IMR-90 (cell line): Measurements from ENCODE around the gene KLHL3. TPM values are rescaled to one million over a fixed set of nuclear protein-coding genes. Genes with fewer than 3 reads are reported as not detected.

Source experiments
- ATAC-seq: fragments of 200-7000 bp; cut with Tn5 transposase; 2 replicates; pipeline ENCODE4 v1.9.1; 2020; ENCODE audit warnings: low read depth, mild to moderate bottlenecking, moderate library complexity
- BruUV-seq: library from RNA; stranded (reverse); fragments of 400-500 nt; replicated peaks from 2 replicates; lab custom pipeline; 2021; lab: Mats Ljungman, UMichigan
- CTCF ChIA-PET: fragments of 300-600 bp; formaldehyde crosslinking; extraction: SDS; loops from one replicate; lab custom pipeline; 2021; ENCODE audit warnings: antibody characterized with exemption; lab: Yijun Ruan, JAX
- POLR2A ChIA-PET: fragments of 300-600 bp; sonication (Branson Sonifier 250); formaldehyde crosslinking; loops from one replicate; lab custom pipeline; 2022; ENCODE audit warnings: antibody characterized with exemption; ENCODE audit not compliant: unreplicated experiment; lab: Charles Lee
- DNase-seq: peaks from one replicate; pipeline ENCODE4 v3.0.0; 2013
- H2AFZ ChIP-seq: replicated peaks from 2 replicates; pipeline ENCODE3; 2013; ENCODE audit warnings: low read length, mild to moderate bottlenecking; ENCODE audit not compliant: poor library complexity
- H2AK5ac ChIP-seq: 2 replicates; pipeline ENCODE4 v1.6.1; 2013; ENCODE audit warnings: low read depth, low read length, inconsistent platforms
- H2AK9ac ChIP-seq: replicated peaks from 2 replicates; pipeline ENCODE3; 2013; ENCODE audit warnings: mild to moderate bottlenecking, low read depth, low read length, moderate library complexity; ENCODE audit not compliant: poor library complexity
- H2BK120ac ChIP-seq: 2 replicates; pipeline ENCODE4 v1.6.1; 2013; ENCODE audit warnings: low read depth, low read length, inconsistent platforms
- H2BK15ac ChIP-seq: 3 replicates; pipeline ENCODE4 v1.6.1; 2013; ENCODE audit warnings: low read depth, low read length, inconsistent platforms
- H2BK20ac ChIP-seq: 2 replicates; pipeline ENCODE4 v1.6.1; 2013; ENCODE audit warnings: low read depth, mild to moderate bottlenecking, inconsistent platforms, low read length, moderate library complexity
- H2BK5ac ChIP-seq: 2 replicates; pipeline ENCODE4 v1.6.1; 2013; ENCODE audit warnings: mild to moderate bottlenecking, low read depth, low read length, inconsistent platforms; ENCODE audit not compliant: poor library complexity, severe bottlenecking
- H3K14ac ChIP-seq: replicated peaks from 2 replicates; pipeline ENCODE4 v1.6.1; 2013; ENCODE audit warnings: low read depth, low read length, inconsistent platforms
- H3K18ac ChIP-seq: 2 replicates; pipeline ENCODE4 v1.6.1; 2013; ENCODE audit warnings: low read depth, low read length, control low read depth
- H3K23ac ChIP-seq: 2 replicates; pipeline ENCODE4 v1.6.1; 2013; ENCODE audit warnings: low read depth, low read length, inconsistent platforms
- H3K27ac ChIP-seq: 2 replicates; pipeline ENCODE4 v1.5.1; 2013; ENCODE audit warnings: mild to moderate bottlenecking, control low read depth, low read length; ENCODE audit not compliant: insufficient read depth
- H3K27me3 ChIP-seq: 2 replicates; pipeline ENCODE4 v1.6.1; 2013; ENCODE audit warnings: low read length; ENCODE audit not compliant: control insufficient read depth, insufficient read depth
- H3K36me3 ChIP-seq: 2 replicates; pipeline ENCODE4 v1.6.1; 2013; ENCODE audit warnings: low read length, mixed read lengths; ENCODE audit not compliant: control insufficient read depth, insufficient read depth
- H3K4ac ChIP-seq: 2 replicates; pipeline ENCODE4 v1.6.1; 2013; ENCODE audit warnings: low read depth, low read length, inconsistent platforms
- H3K4me1 ChIP-seq: 2 replicates; pipeline ENCODE4 v1.6.1; 2013; ENCODE audit warnings: low read length, mixed read lengths; ENCODE audit not compliant: control insufficient read depth, insufficient read depth
- H3K4me2 ChIP-seq: 2 replicates; pipeline ENCODE4 v1.6.1; 2013; ENCODE audit warnings: low read depth, mild to moderate bottlenecking, control low read depth, low read length, moderate library complexity
- H3K4me3 ChIP-seq: 2 replicates; pipeline ENCODE4 v1.5.1; 2013; ENCODE audit warnings: low read depth, mild to moderate bottlenecking, control low read depth, low read length, moderate library complexity; ENCODE audit not compliant: insufficient read depth
- H3K56ac ChIP-seq: 2 replicates; pipeline ENCODE4 v1.6.1; 2013; ENCODE audit warnings: low read length, inconsistent platforms; ENCODE audit not compliant: insufficient read depth; ENCODE audit errors: extremely low read depth
- H3K79me1 ChIP-seq, 2 experiments: 2 replicates each; pipeline ENCODE4 v1.6.1; 2013; ENCODE audit warnings: low read length in 2 of 2, inconsistent platforms in 1 of 2, low read depth in 1 of 2
- H3K9ac ChIP-seq: 2 replicates; pipeline ENCODE4 v1.6.1; 2013; ENCODE audit warnings: low read depth, low read length, control low read depth
- H3K9me1 ChIP-seq: 2 replicates; pipeline ENCODE4 v1.6.1; 2013; ENCODE audit warnings: low read length, inconsistent platforms; ENCODE audit not compliant: insufficient read depth
- H3K9me3 ChIP-seq: 2 replicates; pipeline ENCODE4 v1.6.1; 2013; ENCODE audit warnings: low read length; ENCODE audit not compliant: control insufficient read depth, insufficient read depth
- H4K20me1 ChIP-seq: 2 replicates; pipeline ENCODE4 v1.6.1; 2013; ENCODE audit warnings: low read length, inconsistent platforms; ENCODE audit not compliant: insufficient read depth
- H4K5ac ChIP-seq: 2 replicates; pipeline ENCODE4 v1.6.1; 2013; ENCODE audit warnings: mild to moderate bottlenecking, low read depth, low read length, control low read depth
- H4K8ac ChIP-seq, 2 experiments: 2 replicates each; pipeline ENCODE4 v1.6.1; 2013; ENCODE audit warnings: low read depth in 2 of 2, low read length in 2 of 2, control low read depth in 1 of 2, inconsistent platforms in 1 of 2
- H4K91ac ChIP-seq: 2 replicates; pipeline ENCODE4 v1.6.1; 2013; ENCODE audit warnings: low read depth, low read length, inconsistent platforms; ENCODE audit not compliant: insufficient read depth
- BHLHE40 ChIP-seq: fragments of 150-350 bp; IDR thresholded peaks from 2 replicates; pipeline ENCODE4 v1.6.1; 2016; ENCODE audit warnings: mild to moderate bottlenecking, low read depth, low read length
- CHD1 ChIP-seq: IDR thresholded peaks from 2 replicates; pipeline ENCODE4 v1.6.1; 2012; ENCODE audit warnings: low read depth, low read length, improper control_type of control experiment
- CTCF ChIP-seq: conservative IDR thresholded peaks from 2 replicates; pipeline ENCODE4 v1.5.1; 2012; ENCODE audit warnings: mild to moderate bottlenecking, low read depth, low read length, improper control_type of control experiment
- ELK1 ChIP-seq: fragments of 150-350 bp; IDR thresholded peaks from 2 replicates; pipeline ENCODE4 v1.6.1; 2016; ENCODE audit warnings: low read depth, mild to moderate bottlenecking, low read length, moderate library complexity, borderline replicate concordance
- FOS ChIP-seq: fragments of 150-350 bp; IDR thresholded peaks from 2 replicates; pipeline ENCODE4 v1.6.1; 2016; ENCODE audit warnings: low read depth, low read length
- MAFK ChIP-seq: IDR thresholded peaks from 2 replicates; pipeline ENCODE4 v1.6.1; 2012; ENCODE audit warnings: low read depth, low read length, improper control_type of control experiment
- MAZ ChIP-seq: IDR thresholded peaks from 2 replicates; pipeline ENCODE4 v1.6.1; 2012; ENCODE audit warnings: low read depth, mild to moderate bottlenecking, low read length, improper control_type of control experiment, moderate library complexity, borderline replicate concordance
- NFE2L2 ChIP-seq: fragments of 150-350 bp; IDR thresholded peaks from 2 replicates; pipeline ENCODE4 v1.6.1; 2016; ENCODE audit warnings: low read depth, mild to moderate bottlenecking, low read length
- POLR2A ChIP-seq: IDR thresholded peaks from 2 replicates; pipeline ENCODE4 v1.6.1; 2012; ENCODE audit warnings: mild to moderate bottlenecking, low read depth, low read length
- RAD21 ChIP-seq: IDR thresholded peaks from 2 replicates; pipeline ENCODE4 v1.6.1; 2012; ENCODE audit warnings: low read length, improper control_type of control experiment
- RCOR1 ChIP-seq: IDR thresholded peaks from 2 replicates; pipeline ENCODE4 v1.6.1; 2012; ENCODE audit warnings: mild to moderate bottlenecking, low read length, improper control_type of control experiment; ENCODE audit not compliant: insufficient replicate concordance
- RFX5 ChIP-seq: IDR thresholded peaks from 2 replicates; pipeline ENCODE4 v1.8.0; 2012; ENCODE audit warnings: low read depth, mild to moderate bottlenecking, low read length, moderate library complexity
- SMC3 ChIP-seq: fragments of 150-350 bp; IDR thresholded peaks from 2 replicates; pipeline ENCODE4 v1.6.1; 2016; ENCODE audit warnings: low read depth, mild to moderate bottlenecking, antibody characterized with exemption, low read length, moderate library complexity
- USF2 ChIP-seq: fragments of 150-350 bp; IDR thresholded peaks from 2 replicates; pipeline ENCODE4 v1.6.1; 2017; ENCODE audit warnings: mild to moderate bottlenecking, antibody characterized with exemption, low read length, low read depth
- WGBS, 2 experiments: methylation state at CpG; one replicate each; pipeline versions ENCODE4 v1.1.5 to v1.1.7; 2013; ENCODE audit warnings: missing lambda C conversion rate in 2 of 2; ENCODE audit not compliant: insufficient read length in 1 of 2; ENCODE audit errors: extremely low coverage in 2 of 2; 5-methylcytosine and 5-hydroxymethylcytosine counted together
- dilution Hi-C: fragments of 300-500 bp; cut with HindIII; formaldehyde crosslinking; loops from one replicate; pipeline ENCODE4 v1.14.3; 2018; ENCODE audit warnings: low sequenced_read_pairs; ENCODE audit not compliant: unreplicated experiment
- in situ Hi-C: fragments of 300-500 bp; cut with MboI; formaldehyde crosslinking; loops from 3 replicates; pipeline ENCODE4 v1.14.3; 2019; ENCODE audit warnings: low sequenced_read_pairs, inconsistent platforms, mixed read lengths
- intact Hi-C: fragments of 100-400 bp; cut with micrococcal nuclease; formaldehyde crosslinking; loops from 2 replicates; pipeline ENCODE4 v1.10.0; 2022
- polyA plus RNA-seq, 3 experiments: library from polyadenylated mRNA; depleted of rRNA; stranded (reverse); fragments of >200 nt; gene quantifications; 2 replicates each; pipeline ENCODE4 v1.2.3, GENCODE V29; 2012; ENCODE audit warnings: low replicate concordance in 1 of 3
- total RNA-seq: library from RNA; depleted of rRNA; stranded (reverse); fragments of >200 nt; gene quantifications from 2 replicates; pipeline ENCODE4 v1.2.3, GENCODE V29; 2012

KLHL3 gene
- total and polyA plus RNA-seq, 2 of the 4 experiments (the other 2 are of a cell fraction) = 2.3 to 4.1 TPM

- peak; percentile 11 for DNase-seq
- Histone ChIP-seq H3K4ac (no peak overlapping the region), H3K23ac (no peak overlapping the region), H2BK20ac (no peak overlapping the region), H2AK9ac (no peak overlapping the region), H4K20me1 (no peaks in the 10 kb centered on the region), H3K79me1 (no peaks in the 10 kb centered on the region), H4K5ac (no peak overlapping the region), H3K9ac (no peak overlapping the region), H3K27ac (no peak overlapping the region), H2BK5ac (no peak overlapping the region), H4K8ac (no peak overlapping the region), H2BK120ac (no peak overlapping the region), H3K4me1 (no peaks in the 10 kb centered on the region), H3K56ac (no peak overlapping the region), H3K36me3 (no peaks in the 10 kb centered on the region), H3K4me3 (no peak overlapping the region), H3K27me3 (no peaks in the 10 kb centered on the region), H3K4me2 (no peak overlapping the region), H3K14ac (no peak overlapping the region), H2AFZ (no peak overlapping the region), H3K9me1 (no peaks in the 10 kb centered on the region; the same call in 1 of the 2 replicates), H4K91ac (no peak overlapping the region), H2BK15ac (no peak overlapping the region), H3K9me3 (no peaks in the 10 kb centered on the region), H2AK5ac (no peak overlapping the region), H3K18ac (no peak overlapping the region)
- TF ChIP-seq RAD21 = no peak
- no peak for TF ChIP-seq BHLHE40
- TF ChIP-seq MAZ = no peak
- no peak for TF ChIP-seq ELK1
- no peak for TF ChIP-seq CTCF
- no peak for TF ChIP-seq RFX5
- TF ChIP-seq SMC3 = no peak
- no peak for TF ChIP-seq FOS
- TF ChIP-seq USF2 = no peak
- no peak for TF ChIP-seq CHD1
- TF ChIP-seq POLR2A = no peak
- no peak for TF ChIP-seq RCOR1
- TF ChIP-seq NFE2L2 = no peak
- no peak for TF ChIP-seq MAFK
- intact Hi-C loops = no loop called here
- in situ Hi-C loops = no loop called here
- ATAC-seq = no peak
- ChIA-PET POLR2A (no interaction called here), CTCF (no interaction called here)
- dilution Hi-C loops = no loop called here
- no CpG with 5 or more reads among the region's 5 CpGs for WGBS, 2 experiments
- no TSS peak for BruUV-seq
These were observed 47.6 kb downstream of the KLHL3 start for GRCh38 chr5:137688210-137688840.
